ENCODE data around the gene XPNPEP1. TPM values are rescaled to one million over a fixed set of nuclear protein-coding genes. Genes with fewer than 3 reads are reported as not detected.

XPNPEP1 gene
- total RNA-seq, 4 donors from 2014 or later, result 64.9 to 97.7 (median 81.9) TPM

DNA sequence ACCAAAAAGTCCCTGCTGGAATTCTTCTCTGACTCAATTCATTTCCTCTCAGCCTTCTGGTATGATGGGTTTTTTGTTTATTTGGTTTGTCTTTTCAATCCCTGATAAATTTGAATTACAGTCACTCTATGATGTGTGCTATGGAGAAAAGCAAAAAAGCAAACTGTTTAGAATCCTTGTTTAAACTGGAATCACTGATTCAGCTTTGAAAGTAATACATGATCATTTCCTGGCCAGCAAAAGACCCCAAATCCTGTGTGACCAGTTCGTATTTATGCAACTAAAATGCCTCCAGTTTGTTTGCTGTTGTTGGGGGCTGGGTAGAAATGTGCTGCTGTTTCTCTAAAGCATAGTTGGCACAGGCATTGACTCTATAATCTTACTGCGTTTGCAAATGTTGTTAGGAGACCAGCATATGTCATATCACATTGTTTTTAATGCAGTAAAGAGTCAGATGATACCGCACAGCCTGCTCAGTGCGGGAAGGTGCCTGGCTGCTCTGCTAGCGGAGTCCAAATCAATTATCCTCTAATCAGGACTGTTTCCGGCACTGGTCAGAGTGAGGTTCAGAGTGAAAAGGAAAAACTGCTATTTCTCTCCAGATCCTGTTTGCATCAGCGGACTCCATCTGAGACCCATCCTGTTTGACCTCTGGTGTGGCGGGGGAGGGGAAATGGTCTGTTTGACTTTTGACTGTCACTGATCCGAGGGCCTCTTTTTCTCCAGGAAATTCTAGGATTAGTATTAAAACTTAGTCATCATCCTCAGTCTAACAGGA lies 43.8 kb upstream of the XPNPEP1 start:
- TF ChIP-seq, protein P1, sequence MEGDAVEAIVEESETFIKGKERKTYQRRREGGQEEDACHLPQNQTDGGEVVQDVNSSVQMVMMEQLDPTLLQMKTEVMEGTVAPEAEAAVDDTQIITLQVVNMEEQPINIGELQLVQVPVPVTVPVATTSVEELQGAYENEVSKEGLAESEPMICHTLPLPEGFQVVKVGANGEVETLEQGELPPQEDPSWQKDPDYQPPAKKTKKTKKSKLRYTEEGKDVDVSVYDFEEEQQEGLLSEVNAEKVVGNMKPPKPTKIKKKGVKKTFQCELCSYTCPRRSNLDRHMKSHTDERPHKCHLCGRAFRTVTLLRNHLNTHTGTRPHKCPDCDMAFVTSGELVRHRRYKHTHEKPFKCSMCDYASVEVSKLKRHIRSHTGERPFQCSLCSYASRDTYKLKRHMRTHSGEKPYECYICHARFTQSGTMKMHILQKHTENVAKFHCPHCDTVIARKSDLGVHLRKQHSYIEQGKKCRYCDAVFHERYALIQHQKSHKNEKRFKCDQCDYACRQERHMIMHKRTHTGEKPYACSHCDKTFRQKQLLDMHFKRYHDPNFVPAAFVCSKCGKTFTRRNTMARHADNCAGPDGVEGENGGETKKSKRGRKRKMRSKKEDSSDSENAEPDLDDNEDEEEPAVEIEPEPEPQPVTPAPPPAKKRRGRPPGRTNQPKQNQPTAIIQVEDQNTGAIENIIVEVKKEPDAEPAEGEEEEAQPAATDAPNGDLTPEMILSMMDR (IDR thresholded peaks at IDR 0.05; ENCODE audit: low read depth), result no peak

DNA sequence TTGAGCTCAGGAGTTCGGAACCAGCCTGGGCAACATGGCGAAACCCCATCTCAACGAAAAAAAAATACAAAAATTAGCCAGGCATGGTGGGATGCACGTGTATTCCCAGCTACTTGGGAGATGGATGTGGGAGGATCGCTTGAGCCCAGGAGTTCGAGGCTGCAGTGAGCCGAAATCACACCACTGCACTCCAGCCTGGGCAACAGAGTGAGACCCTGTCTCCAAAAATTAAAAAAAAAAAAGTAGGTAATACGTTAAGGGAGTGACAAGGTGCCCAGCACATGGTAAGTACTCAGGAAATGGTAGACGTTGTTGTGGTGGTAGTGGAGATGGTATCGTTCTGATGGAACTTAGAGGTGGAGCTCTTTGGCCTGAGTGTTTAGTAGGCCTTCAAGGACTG lies 41.0 kb upstream of the XPNPEP1 start:
- TF ChIP-seq, protein P1 (IDR thresholded peaks at IDR 0.05; ENCODE audit: low read depth), result no peak

DNA sequence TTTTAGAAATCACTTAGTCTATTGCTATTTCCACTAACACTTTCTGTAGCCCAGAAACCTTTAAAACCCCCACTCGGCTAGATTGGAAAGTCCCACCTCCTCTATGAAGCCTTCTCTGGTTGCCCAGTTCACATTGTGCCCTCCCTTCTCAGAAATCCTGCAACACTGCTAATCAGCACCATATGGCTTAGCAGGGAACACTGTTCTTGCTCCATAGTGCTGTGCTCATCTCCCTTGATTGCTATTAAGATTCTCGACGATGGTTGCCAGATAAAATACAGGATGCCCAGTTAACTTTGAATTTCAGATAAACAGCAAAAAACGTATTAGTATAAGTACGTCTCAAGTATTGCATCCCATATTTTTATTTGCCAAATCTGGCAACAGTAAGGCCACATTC lies 40.1 kb upstream of the XPNPEP1 start:
- TF ChIP-seq, protein P1 (IDR thresholded peaks at IDR 0.05; ENCODE audit: low read depth), result no peak

DNA sequence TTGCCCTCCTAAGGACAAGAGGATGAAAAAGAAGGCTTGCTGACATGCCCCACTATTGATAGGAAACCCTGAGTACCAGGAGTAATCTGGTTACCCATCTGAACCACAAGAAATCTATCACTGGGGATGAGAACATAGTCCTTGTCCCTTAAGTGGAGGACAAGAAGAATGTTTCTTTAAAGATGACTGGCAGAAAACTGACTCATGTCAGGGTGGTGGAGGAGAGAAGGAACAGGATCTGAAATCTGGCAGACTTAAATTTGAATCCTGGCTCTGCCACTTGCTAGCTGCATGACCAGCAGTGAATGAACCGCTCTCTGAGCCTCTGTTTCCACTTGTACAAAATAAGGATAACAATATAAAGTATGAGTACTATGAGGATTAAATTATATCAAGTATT lies 38.9 kb upstream of the XPNPEP1 start:
- TF ChIP-seq, protein P1 (IDR thresholded peaks at IDR 0.05; ENCODE audit: low read depth), result no peak

DNA sequence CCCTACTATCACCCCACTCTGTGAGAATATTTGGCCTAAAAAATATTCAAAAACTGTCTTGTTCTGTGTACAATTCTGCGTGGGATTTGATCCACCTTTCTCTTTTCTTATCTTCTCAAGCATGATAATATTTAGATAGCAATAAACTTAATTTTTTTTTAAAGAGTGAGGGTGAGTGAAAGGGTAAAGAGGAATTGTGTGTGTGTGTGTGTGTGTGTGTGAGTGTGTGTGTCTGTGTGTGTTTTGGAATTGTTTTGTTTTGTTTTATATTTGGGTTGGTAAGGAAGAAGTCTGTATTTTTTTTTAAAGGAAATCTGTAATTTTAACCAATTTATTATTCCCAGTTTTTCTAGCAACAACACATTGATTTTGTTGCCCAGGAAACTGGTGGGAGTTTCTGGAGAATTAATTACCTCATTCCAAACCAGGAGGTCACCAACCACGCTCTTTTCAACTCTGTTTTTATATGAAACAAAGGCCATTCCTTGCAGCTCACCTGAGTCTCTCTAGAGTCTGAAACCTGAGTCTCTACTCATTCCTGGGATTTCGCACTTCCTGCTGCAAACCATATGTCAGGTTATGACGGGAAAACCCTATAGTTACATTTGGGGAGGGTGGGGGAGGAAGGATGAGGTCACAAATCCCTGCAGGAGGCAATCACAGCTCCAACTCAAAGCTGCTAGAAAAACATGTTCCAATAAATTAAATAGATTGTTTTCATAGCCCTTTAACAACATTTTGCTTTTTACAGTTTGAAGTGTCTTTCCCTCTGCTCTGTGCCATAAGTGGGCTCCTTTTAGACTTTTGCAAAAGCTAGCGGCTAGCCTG lies 38.1 kb upstream of the XPNPEP1 start:
- TF ChIP-seq, protein P1 (IDR thresholded peaks at IDR 0.05; ENCODE audit: low read depth), result no peak

DNA sequence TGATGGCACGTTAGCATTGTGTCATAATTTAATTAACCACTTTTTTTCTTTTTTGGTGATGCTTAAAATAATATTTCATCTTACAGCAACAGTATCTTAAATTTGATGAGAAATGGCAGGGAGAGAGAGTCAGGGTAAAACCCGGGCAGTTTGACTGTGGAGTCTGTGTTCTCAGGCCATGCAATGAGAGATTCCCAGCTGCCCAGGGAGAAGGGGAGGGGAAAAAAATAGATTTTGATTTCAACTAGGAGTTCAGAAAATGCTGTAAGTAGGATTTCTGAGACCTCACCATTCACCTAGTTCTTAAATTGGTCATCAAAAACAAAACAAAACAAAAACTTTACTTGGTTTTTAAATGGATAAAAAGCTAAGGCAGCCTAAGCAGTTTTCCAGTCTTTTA lies 37.4 kb upstream of the XPNPEP1 start:
- TF ChIP-seq, protein P1 (IDR thresholded peaks at IDR 0.05; ENCODE audit: low read depth), result no peak
